ENCODE measurements around the gene RAD18. TPM values are rescaled to one million over a fixed set of nuclear protein-coding genes. Genes with fewer than 3 reads are reported as not detected.

RAD18 gene
- 10 to 100 TPM; 18.2 to 20.8 TPM for total RNA-seq
- polyA plus RNA-seq (2013, experiment 1 of 2), result 19.1 TPM
- 17.8 TPM for polyA plus RNA-seq (2013, experiment 2 of 2)
- long read RNA-seq, experiment 1, full-length matches to known transcripts, result 4 of 8 reads
- long read RNA-seq, experiment 1, partial matches to known transcripts, result 1 of 8 reads
- long read RNA-seq, experiment 1, other reads (novel, unspliced or antisense), result 3 of 8 reads
- long read RNA-seq, experiment 2, full-length matches to known transcripts, result 13 of 16 reads
- long read RNA-seq, experiment 2, partial matches to known transcripts, result 1 of 16 reads
- long read RNA-seq, experiment 2, other reads (novel, unspliced or antisense), result 2 of 16 reads
- long read RNA-seq, experiment 3, full-length matches to known transcripts, result 30 of 36 reads
- long read RNA-seq, experiment 3, partial matches to known transcripts, result 1 of 36 reads
- long read RNA-seq, experiment 3, other reads (novel, unspliced or antisense), result 5 of 36 reads
- long read RNA-seq, experiment 4, full-length matches to known transcripts, result 12 of 14 reads
- long read RNA-seq, experiment 4, partial matches to known transcripts, result 2 of 14 reads
- long read RNA-seq, experiment 4, other reads (novel, unspliced or antisense), result 0 of 14 reads

GRCh38 chr3:8963137-8963853 is at the start of gene RAD18:
RAD18 (minus strand) TSS chr3:8963472; CDS start chr3:8963385, 87 bp downstream.
- peaks cover 35% of the 10 kb centered on the region for H3K4me1 Mint-ChIP-seq
- H3K27ac ChIP-seq (ENCODE audit: low read depth, low read length), result no peak within 1 kb of the TSS
- TF ChIP-seq CTCF (conservative IDR thresholded peaks at IDR 0.05), result no peak

GRCh38 chr3:9012521-9012920 is 49.2 kb upstream of the RAD18 start:
- no peaks in the 10 kb centered on the region for H3K4me1 ChIP-seq (ENCODE audit: control insufficient read depth, insufficient read depth, low read length)
- H3K9ac ChIP-seq (ENCODE audit: extremely low read depth, low read length, poor library complexity, severe bottlenecking), result no peak overlapping the region
- no peak overlapping the region for H3K27ac ChIP-seq (ENCODE audit: low read depth, low read length)
- TF ChIP-seq CTCF (conservative IDR thresholded peaks at IDR 0.05), result no peak
- H3K36me3 ChIP-seq (ENCODE audit: control insufficient read depth, insufficient read depth, low read length), result no peaks in the 10 kb centered on the region
- no peaks in the 10 kb centered on the region for H3K9me3 ChIP-seq (ENCODE audit: control insufficient read depth, low read length)
- Mint-ChIP-seq H3K4me1 (no peaks in the 10 kb centered on the region), H3K4me3 (no peak overlapping the region), H3K9me3 (no peaks in the 10 kb centered on the region), H3K27ac (no peak overlapping the region), H3K36me3 (ENCODE audit: low read depth) (no peaks in the 10 kb centered on the region), H3K27me3 (ENCODE audit: insufficient read depth) (no peaks in the 10 kb centered on the region)
- no peak for DNase-seq
- no peaks in the 10 kb centered on the region for H3K27me3 ChIP-seq (ENCODE audit: control insufficient read depth, insufficient read depth, low read length, poor library complexity, severe bottlenecking)
- no peak overlapping the region for H3K4me3 ChIP-seq (ENCODE audit: low read length)
- 94 to 100% methylated on average over 1 to 2 of the region's 2 CpGs for WGBS, 2 experiments (ENCODE audit: insufficient coverage in 1 of 2, insufficient read length in 1 of 2)

More at GRCh38 chr3:8963137-8963853, at the start of gene RAD18:
- peaks cover 28% of the 10 kb centered on the region for H3K27me3 Mint-ChIP-seq (ENCODE audit: insufficient read depth)
- WGBS, 2 experiments (ENCODE audit: insufficient coverage in 1 of 2, insufficient read length in 1 of 2), result 0 to 5% methylated on average over 18 to 45 of the region's 45 CpGs
- Histone ChIP-seq H3K9me3 (ENCODE audit: control insufficient read depth, low read length) (no peaks in the 10 kb centered on the region), H3K4me1 (ENCODE audit: control insufficient read depth, insufficient read depth, low read length) (no peaks in the 10 kb centered on the region), H3K9ac (ENCODE audit: extremely low read depth, low read length, poor library complexity, severe bottlenecking) (peak within 1 kb of the TSS; percentile 61), H3K27me3 (ENCODE audit: control insufficient read depth, insufficient read depth, low read length, poor library complexity, severe bottlenecking) (peaks cover 29% of the 10 kb centered on the region), H3K36me3 (ENCODE audit: control insufficient read depth, insufficient read depth, low read length) (peaks cover 10% of the 10 kb centered on the region), H3K4me3 (ENCODE audit: low read length) (peak within 1 kb of the TSS; percentile 92)
- peak; percentile 97 for DNase-seq
- H3K4me3 Mint-ChIP-seq, result peak within 1 kb of the TSS; percentile 92
- peak within 1 kb of the TSS; percentile 96 for H3K27ac Mint-ChIP-seq
- no peaks in the 10 kb centered on the region for H3K9me3 Mint-ChIP-seq
- H3K36me3 Mint-ChIP-seq (ENCODE audit: low read depth), result peaks cover 4% of the 10 kb centered on the region

GRCh38 chr3:9009976-9010545 is 46.8 kb upstream of the RAD18 start:
- no peak overlapping the region for H3K9ac ChIP-seq (ENCODE audit: extremely low read depth, low read length, poor library complexity, severe bottlenecking)
- no peaks in the 10 kb centered on the region for H3K27me3 Mint-ChIP-seq (ENCODE audit: insufficient read depth)
- no peaks in the 10 kb centered on the region for H3K9me3 Mint-ChIP-seq
- no peaks in the 10 kb centered on the region for H3K4me1 Mint-ChIP-seq
- no peak overlapping the region for H3K4me3 Mint-ChIP-seq
- H3K27ac ChIP-seq (ENCODE audit: low read depth, low read length), result no peak overlapping the region
- H3K4me1 ChIP-seq (ENCODE audit: control insufficient read depth, insufficient read depth, low read length), result no peaks in the 10 kb centered on the region
- H3K27me3 ChIP-seq (ENCODE audit: control insufficient read depth, insufficient read depth, low read length, poor library complexity, severe bottlenecking), result no peaks in the 10 kb centered on the region
- no peak overlapping the region for H3K4me3 ChIP-seq (ENCODE audit: low read length)
- no peaks in the 10 kb centered on the region for H3K9me3 ChIP-seq (ENCODE audit: control insufficient read depth, low read length)
- DNase-seq, result no peak
- H3K36me3 Mint-ChIP-seq (ENCODE audit: low read depth), result no peaks in the 10 kb centered on the region
- H3K27ac Mint-ChIP-seq, result no peak overlapping the region
- TF ChIP-seq CTCF (conservative IDR thresholded peaks at IDR 0.05), result no peak
- 89 to 94% methylated on average over 8 to 11 of the region's 11 CpGs for WGBS, 2 experiments (ENCODE audit: insufficient coverage in 1 of 2, insufficient read length in 1 of 2)
- H3K36me3 ChIP-seq (ENCODE audit: control insufficient read depth, insufficient read depth, low read length), result no peaks in the 10 kb centered on the region
